Stomach smooth muscle (tissue), 2 donors: ENCODE results near the gene C10orf143.

Experiments used
- H3K27ac ChIP-seq: one replicate; pipeline ENCODE4 v1.7.0; 2013; ENCODE audit warnings: mild to moderate bottlenecking, low read length, inconsistent platforms
- H3K27me3 ChIP-seq, 2 donors: one replicate each; pipeline ENCODE4 v1.7.0; 2013; ENCODE audit warnings: low read length in 2 of 2; ENCODE audit not compliant: insufficient read depth in 2 of 2, control insufficient read depth in 1 of 2
- H3K36me3 ChIP-seq, 2 donors: one replicate each; pipeline ENCODE4 v1.7.0; 2013; ENCODE audit warnings: low read length in 2 of 2; ENCODE audit not compliant: control insufficient read depth in 2 of 2, insufficient read depth in 2 of 2
- H3K4me1 ChIP-seq: one replicate; pipeline ENCODE4 v1.7.0; 2013; ENCODE audit warnings: low read length; ENCODE audit not compliant: control insufficient read depth, insufficient read depth
- H3K4me3 ChIP-seq, 2 donors: one replicate each; pipeline ENCODE4 v1.7.0; 2013; ENCODE audit warnings: low read length in 2 of 2
- H3K9ac ChIP-seq, 2 donors: one replicate each; pipeline ENCODE4 v1.7.0; 2013; ENCODE audit warnings: low read length in 2 of 2, mild to moderate bottlenecking in 1 of 2
- H3K9me3 ChIP-seq, 2 donors: one replicate each; pipeline ENCODE4 v1.7.0; 2013; ENCODE audit warnings: low read length in 2 of 2; ENCODE audit not compliant: control insufficient read depth in 2 of 2
- donor health status: healthy.
- donor health status: Pancreatic carcinoma.

C10orf143 gene

GRCh38 chr10:130110246-130111112, at the start of gene C10orf143:
C10orf143 (minus strand) TSS chr10:130110830; CDS start chr10:130110772, 58 bp downstream.
- H3K9ac ChIP-seq: peak within 1 kb of the TSS; percentile 69 to 85
- peak within 1 kb of the TSS; percentile 82 for H3K27ac ChIP-seq
- H3K27me3 ChIP-seq: no peaks in the 10 kb centered on the region
- peaks cover 29% of the 10 kb centered on the region for H3K4me1 ChIP-seq
- no peaks in the 10 kb centered on the region for H3K36me3 ChIP-seq
- peak within 1 kb of the TSS; percentile 91 to 95 for H3K4me3 ChIP-seq
- no peaks in the 10 kb centered on the region for H3K9me3 ChIP-seq

- Histone ChIP-seq H3K9ac (no peak overlapping the region), H3K4me1 (no peaks in the 10 kb centered on the region), H3K9me3 (no peaks in the 10 kb centered on the region), H3K36me3 (peaks cover 4 to 24% of the 10 kb centered on the region in 2 donors), H3K27ac (no peak overlapping the region), H3K27me3 (no peaks in the 10 kb centered on the region), H3K4me3 (no peak overlapping the region)
These were observed 48.7 kb upstream of the C10orf143 start for GRCh38 chr10:130159192-130159794.

GRCh38 chr10:130146042-130146441, 35.4 kb upstream of the C10orf143 start:
- no peak overlapping the region for H3K4me3 ChIP-seq
- H3K4me1 ChIP-seq: no peaks in the 10 kb centered on the region
- no peak overlapping the region for H3K9ac ChIP-seq
- H3K27ac ChIP-seq: no peak overlapping the region
- no peaks in the 10 kb centered on the region for H3K27me3 ChIP-seq
- H3K36me3 ChIP-seq: peaks cover 10 to 18% of the 10 kb centered on the region in 2 donors
- H3K9me3 ChIP-seq: no peaks in the 10 kb centered on the region

GRCh38 chr10:130141878-130142277, 31.2 kb upstream of the C10orf143 start:
- Histone ChIP-seq H3K4me3 (no peak overlapping the region), H3K36me3 (peaks cover 6 to 7% of the 10 kb centered on the region in 2 donors), H3K27ac (no peak overlapping the region), H3K9me3 (no peaks in the 10 kb centered on the region), H3K9ac (no peak overlapping the region), H3K27me3 (no peaks in the 10 kb centered on the region), H3K4me1 (peaks cover 18% of the 10 kb centered on the region)

- Histone ChIP-seq H3K4me3 (no peak overlapping the region), H3K9ac (no peak overlapping the region), H3K36me3 (peaks cover 6% of the 10 kb centered on the region in 2 donors), H3K27me3 (no peaks in the 10 kb centered on the region), H3K4me1 (peaks cover 18% of the 10 kb centered on the region), H3K9me3 (no peaks in the 10 kb centered on the region), H3K27ac (no peak overlapping the region)
These were observed 30.8 kb upstream of the C10orf143 start for GRCh38 chr10:130141460-130141859.

- Histone ChIP-seq H3K4me3 (no peak overlapping the region), H3K9me3 (no peaks in the 10 kb centered on the region), H3K36me3 (peaks cover 2 to 6% of the 10 kb centered on the region in 2 donors), H3K9ac (no peak overlapping the region), H3K27me3 (no peaks in the 10 kb centered on the region), H3K27ac (no peak overlapping the region), H3K4me1 (peaks cover 18% of the 10 kb centered on the region)
These were observed 30.4 kb upstream of the C10orf143 start for GRCh38 chr10:130141038-130141437.

GRCh38 chr10:130140425-130140824, 29.8 kb upstream of the C10orf143 start:
- H3K4me3 ChIP-seq: no peak overlapping the region
- H3K9me3 ChIP-seq: no peaks in the 10 kb centered on the region
- H3K9ac ChIP-seq: no peak overlapping the region
- H3K36me3 ChIP-seq: peaks cover 0 to 3% of the 10 kb centered on the region in 2 donors
- H3K27me3 ChIP-seq: no peaks in the 10 kb centered on the region
- H3K4me1 ChIP-seq: peaks cover 23% of the 10 kb centered on the region
- H3K27ac ChIP-seq: no peak overlapping the region

- no peak overlapping the region for H3K9ac ChIP-seq
- no peaks in the 10 kb centered on the region for H3K27me3 ChIP-seq
- no peak overlapping the region for H3K27ac ChIP-seq
- peak overlapping the region in 1 of 2 donors; percentile 35 for H3K4me3 ChIP-seq
- H3K36me3 ChIP-seq: peaks cover 0 to 3% of the 10 kb centered on the region in 2 donors
- H3K9me3 ChIP-seq: no peaks in the 10 kb centered on the region
- H3K4me1 ChIP-seq: peaks cover 26% of the 10 kb centered on the region
These were observed 27.8 kb upstream of the C10orf143 start for GRCh38 chr10:130138479-130138866.

- Histone ChIP-seq H3K9ac (peak overlapping the region in 1 of 2 donors; percentile 84), H3K27me3 (no peaks in the 10 kb centered on the region), H3K27ac (no peak overlapping the region), H3K4me3 (peak overlapping the region; percentile 89 to 97), H3K36me3 (peaks cover 0 to 3% of the 10 kb centered on the region in 2 donors), H3K9me3 (no peaks in the 10 kb centered on the region), H3K4me1 (peaks cover 26% of the 10 kb centered on the region)
These were observed 27.2 kb upstream of the C10orf143 start for GRCh38 chr10:130137659-130138478.

- Histone ChIP-seq H3K4me1 (peaks cover 26% of the 10 kb centered on the region), H3K27me3 (no peaks in the 10 kb centered on the region), H3K36me3 (peaks cover 0 to 2% of the 10 kb centered on the region in 2 donors), H3K9me3 (no peaks in the 10 kb centered on the region), H3K27ac (no peak overlapping the region), H3K4me3 (peak overlapping the region; percentile 89 to 97), H3K9ac (peak overlapping the region; percentile 80 to 84)
These were observed 26.4 kb upstream of the C10orf143 start for GRCh38 chr10:130137090-130137448.
